ENCODE data around the gene PRSS35. TPM values are rescaled to one million over a fixed set of nuclear protein-coding genes. Genes with fewer than 3 reads are reported as not detected.
A peak's percentile ranks its signal among the peaks of the same experiment; 100 is the strongest.
"Not testable (repeated sequence)": the region's sequence is repeated elsewhere in the genome, so short reads cannot be mapped to it uniquely, and the experiment has no call there.

PRSS35 gene
- 0.09 and 0.34 TPM in 2 replicates for total RNA-seq (2014; rRNA removed; shearing (Covaris generic); ENCODE audit: low replicate concordance)

GRCh38 chr6:83511901-83512681 is at the start of gene PRSS35:
Gene PRSS35 (plus strand): TSS chr6:83512534. CDS start chr6:83523442, 10,908 bp downstream.
- peak; percentile 14 for DNase-seq (ENCODE audit: low read depth)
- in situ Hi-C loops (cut with HindIII; ENCODE audit: low pct_unique_long_range_greater_than_20kb, low sequenced_read_pairs): no loop called here

GRCh38 chr6:83463886-83464285 is 48.4 kb upstream of the PRSS35 start:
- DNase-seq (ENCODE audit: low read depth): no peak
- in situ Hi-C loops (cut with HindIII; ENCODE audit: low pct_unique_long_range_greater_than_20kb, low sequenced_read_pairs): no loop called here

- in situ Hi-C loops (cut with HindIII; ENCODE audit: low pct_unique_long_range_greater_than_20kb, low sequenced_read_pairs): no loop called here
- no peak for DNase-seq (ENCODE audit: low read depth)
Observed at GRCh38 chr6:83464381-83465140, 47.8 kb upstream of the PRSS35 start.

- in situ Hi-C loops (cut with HindIII; ENCODE audit: low pct_unique_long_range_greater_than_20kb, low sequenced_read_pairs): no loop called here
- no peak for DNase-seq (ENCODE audit: low read depth)
Observed at GRCh38 chr6:83466328-83466727, 46.0 kb upstream of the PRSS35 start.

GRCh38 chr6:83467620-83468036 is 44.7 kb upstream of the PRSS35 start:
- DNase-seq (ENCODE audit: low read depth): no peak
- in situ Hi-C loops (cut with HindIII; ENCODE audit: low pct_unique_long_range_greater_than_20kb, low sequenced_read_pairs): no loop called here

- in situ Hi-C loops (cut with HindIII; ENCODE audit: low pct_unique_long_range_greater_than_20kb, low sequenced_read_pairs): no loop called here
- DNase-seq (ENCODE audit: low read depth): no peak
Observed at GRCh38 chr6:83470001-83470400, 42.3 kb upstream of the PRSS35 start.

GRCh38 chr6:83470587-83470986 is 41.7 kb upstream of the PRSS35 start:
- DNase-seq (ENCODE audit: low read depth): no peak
- in situ Hi-C loops (cut with HindIII; ENCODE audit: low pct_unique_long_range_greater_than_20kb, low sequenced_read_pairs): no loop called here

GRCh38 chr6:83472767-83473166 is 39.6 kb upstream of the PRSS35 start:
- no peak for DNase-seq (ENCODE audit: low read depth)
- in situ Hi-C loops (cut with HindIII; ENCODE audit: low pct_unique_long_range_greater_than_20kb, low sequenced_read_pairs): no loop called here

- in situ Hi-C loops (cut with HindIII; ENCODE audit: low pct_unique_long_range_greater_than_20kb, low sequenced_read_pairs): no loop called here
- DNase-seq (ENCODE audit: low read depth): no peak
Observed at GRCh38 chr6:83474309-83474708, 38.0 kb upstream of the PRSS35 start.

- DNase-seq (ENCODE audit: low read depth): no peak
- in situ Hi-C loops (cut with HindIII; ENCODE audit: low pct_unique_long_range_greater_than_20kb, low sequenced_read_pairs): no loop called here
Observed at GRCh38 chr6:83476971-83477370, 35.4 kb upstream of the PRSS35 start.

GRCh38 chr6:83479389-83479788 is 32.9 kb upstream of the PRSS35 start:
- in situ Hi-C loops (cut with HindIII; ENCODE audit: low pct_unique_long_range_greater_than_20kb, low sequenced_read_pairs): no loop called here
- DNase-seq (ENCODE audit: low read depth): no peak

GRCh38 chr6:83480470-83480869 is 31.9 kb upstream of the PRSS35 start:
- in situ Hi-C loops (cut with HindIII; ENCODE audit: low pct_unique_long_range_greater_than_20kb, low sequenced_read_pairs): no loop called here

GRCh38 chr6:83481938-83482337 is 30.4 kb upstream of the PRSS35 start:
- in situ Hi-C loops (cut with HindIII; ENCODE audit: low pct_unique_long_range_greater_than_20kb, low sequenced_read_pairs); DNase-seq (ENCODE audit: low read depth): not testable (repeated sequence)

More at GRCh38 chr6:83480470-83480869, 31.9 kb upstream of the PRSS35 start:
- DNase-seq (ENCODE audit: low read depth): no peak

GRCh38 chr6:83488448-83488847 is 23.9 kb upstream of the PRSS35 start:
- no peak for DNase-seq (ENCODE audit: low read depth)
- in situ Hi-C loops (cut with HindIII; ENCODE audit: low pct_unique_long_range_greater_than_20kb, low sequenced_read_pairs): no loop called here

GRCh38 chr6:83488861-83489260 is 23.5 kb upstream of the PRSS35 start:
- in situ Hi-C loops (cut with HindIII; ENCODE audit: low pct_unique_long_range_greater_than_20kb, low sequenced_read_pairs): no loop called here
- no peak for DNase-seq (ENCODE audit: low read depth)

- DNase-seq (ENCODE audit: low read depth): no peak
- in situ Hi-C loops (cut with HindIII; ENCODE audit: low pct_unique_long_range_greater_than_20kb, low sequenced_read_pairs): no loop called here
Observed at GRCh38 chr6:83490217-83490807, 22.0 kb upstream of the PRSS35 start.

- in situ Hi-C loops (cut with HindIII; ENCODE audit: low pct_unique_long_range_greater_than_20kb, low sequenced_read_pairs): no loop called here
- no peak for DNase-seq (ENCODE audit: low read depth)
Observed at GRCh38 chr6:83505356-83505755, 7.0 kb upstream of the PRSS35 start.

- no peak for DNase-seq (ENCODE audit: low read depth)
- in situ Hi-C loops (cut with HindIII; ENCODE audit: low pct_unique_long_range_greater_than_20kb, low sequenced_read_pairs): no loop called here
Observed at GRCh38 chr6:83509441-83509840, 2.9 kb upstream of the PRSS35 start.

GRCh38 chr6:83510791-83511190 is 1.5 kb upstream of the PRSS35 start:
- DNase-seq (ENCODE audit: low read depth): no peak
- in situ Hi-C loops (cut with HindIII; ENCODE audit: low pct_unique_long_range_greater_than_20kb, low sequenced_read_pairs): no loop called here

Data from Caki2 (cell line).